Measurements from ENCODE around the gene PRSS22.
A peak's percentile ranks its signal among the peaks of the same experiment; 100 is the strongest.

Gene PRSS22

GRCh38 chr16:2829501-2830354, 28.2 kb downstream of the PRSS22 start, which contains the start of gene ZG16B:
TSS of gene ZG16B (plus strand) at chr16:2830303. CDS start at chr16:2830442, 139 bp downstream.
- Mint-ChIP-seq H3K36me3 (ENCODE audit: low read depth) (no peaks in the 10 kb centered on the region), H3K4me1 (no peaks in the 10 kb centered on the region), H3K4me3 (no peak within 1 kb of the TSS), H3K27ac (no peak within 1 kb of the TSS), H3K9me3 (no peaks in the 10 kb centered on the region), H3K27me3 (ENCODE audit: low read depth, poor library complexity) (peaks cover 52% of the 10 kb centered on the region)
- no peak for TF ChIP-seq CTCF (IDR thresholded peaks at IDR 0.05)
- no peak for DNase-seq

- Mint-ChIP-seq H3K4me1 (no peaks in the 10 kb centered on the region), H3K27ac (no peak overlapping the region), H3K36me3 (ENCODE audit: low read depth) (no peaks in the 10 kb centered on the region), H3K27me3 (ENCODE audit: low read depth, poor library complexity) (peaks cover 50% of the 10 kb centered on the region), H3K9me3 (no peaks in the 10 kb centered on the region), H3K4me3 (no peak overlapping the region)
- DNase-seq, result no peak
- no peak for TF ChIP-seq CTCF (IDR thresholded peaks at IDR 0.05)
These were observed 29.0 kb downstream of the PRSS22 start for GRCh38 chr16:2828876-2829430.

- Mint-ChIP-seq H3K36me3 (ENCODE audit: low read depth) (no peaks in the 10 kb centered on the region), H3K27ac (no peak overlapping the region), H3K4me1 (no peaks in the 10 kb centered on the region), H3K27me3 (ENCODE audit: low read depth, poor library complexity) (peaks cover 47% of the 10 kb centered on the region), H3K9me3 (no peaks in the 10 kb centered on the region), H3K4me3 (no peak overlapping the region)
- no peak for TF ChIP-seq CTCF (IDR thresholded peaks at IDR 0.05)
- no peak for DNase-seq
These were observed 29.5 kb downstream of the PRSS22 start for GRCh38 chr16:2828521-2828840.

- TF ChIP-seq CTCF (IDR thresholded peaks at IDR 0.05), result no peak
- peak; percentile 48 for DNase-seq
- Mint-ChIP-seq H3K4me3 (no peak overlapping the region), H3K36me3 (ENCODE audit: low read depth) (no peaks in the 10 kb centered on the region), H3K9me3 (no peaks in the 10 kb centered on the region), H3K4me1 (no peaks in the 10 kb centered on the region), H3K27me3 (ENCODE audit: low read depth, poor library complexity) (peaks cover 48% of the 10 kb centered on the region), H3K27ac (no peak overlapping the region)
These were observed 30.0 kb downstream of the PRSS22 start for GRCh38 chr16:2827831-2828520.

GRCh38 chr16:2827374-2827791, 30.6 kb downstream of the PRSS22 start:
- peaks cover 44% of the 10 kb centered on the region for H3K27me3 Mint-ChIP-seq (ENCODE audit: low read depth, poor library complexity)
- H3K9me3 Mint-ChIP-seq, result no peaks in the 10 kb centered on the region
- H3K4me1 Mint-ChIP-seq, result no peaks in the 10 kb centered on the region
- H3K27ac Mint-ChIP-seq, result no peak overlapping the region
- no peak for TF ChIP-seq CTCF (IDR thresholded peaks at IDR 0.05)
- DNase-seq, result no peak
- H3K36me3 Mint-ChIP-seq (ENCODE audit: low read depth), result no peaks in the 10 kb centered on the region
- H3K4me3 Mint-ChIP-seq, result no peak overlapping the region
